Thymus (tissue), 11 donors: ENCODE measurements around the gene EFCAB8. TPM values are rescaled to one million over a fixed set of nuclear protein-coding genes. Genes with fewer than 3 reads are reported as not detected.
A peak's percentile ranks its signal among the peaks of the same experiment; 100 is the strongest.

ENCODE experiments used
- DNase-seq, 9 donors: peaks; one replicate each; pipeline ENCODE4 v3.0.0-alpha.2; 2013; ENCODE audit warnings: low spot score in 9 of 9, low read depth in 6 of 9, missing footprints in 1 of 9
- H3K27ac ChIP-seq, 2 donors: one replicate each; pipeline ENCODE4 v1.5.1; 2013; ENCODE audit warnings: control low read depth in 1 of 2, low read depth in 1 of 2, low read length in 1 of 2, mild to moderate bottlenecking in 1 of 2, moderate library complexity in 1 of 2
- H3K27me3 ChIP-seq, 2 donors: one replicate each; pipeline ENCODE4 v1.5.1; 2013; ENCODE audit warnings: low read length in 1 of 2; ENCODE audit not compliant: control insufficient read depth in 2 of 2, insufficient read depth in 1 of 2
- H3K36me3 ChIP-seq, 2 donors: one replicate each; pipeline ENCODE4 v1.5.1; 2013; ENCODE audit warnings: low read length in 1 of 2, mild to moderate bottlenecking in 1 of 2, moderate library complexity in 1 of 2; ENCODE audit not compliant: control insufficient read depth in 2 of 2, insufficient read depth in 2 of 2
- H3K4me1 ChIP-seq, 2 donors: one replicate each; pipeline ENCODE4 v1.5.1; 2013; ENCODE audit warnings: low read length in 2 of 2; ENCODE audit not compliant: control insufficient read depth in 2 of 2, insufficient read depth in 2 of 2
- H3K4me3 ChIP-seq, 2 donors: one replicate each; pipeline ENCODE4 v1.5.1; 2013; ENCODE audit warnings: low read length in 2 of 2, control low read depth in 1 of 2, mild to moderate bottlenecking in 1 of 2
- H3K9me3 ChIP-seq, 2 donors: one replicate each; pipeline ENCODE4 v1.5.1; 2013; ENCODE audit warnings: low read length in 1 of 2, mild to moderate bottlenecking in 1 of 2; ENCODE audit not compliant: control insufficient read depth in 2 of 2, insufficient read depth in 1 of 2
- WGBS: extraction: QIAGEN DNeasy Blood & Tissue Kit; methylation state at CpG from one replicate; pipeline ENCODE4 v1.1.7; 2013; 5-methylcytosine and 5-hydroxymethylcytosine counted together
- polyA plus RNA-seq: library from polyadenylated mRNA; stranded (reverse); fragments of 200-250 nt; gene quantifications from one replicate; pipeline ENCODE4 v1.2.3, GENCODE V29; 2013
- total RNA-seq: library from RNA; stranded (reverse); fragments of 120-200 nt; gene quantifications from one replicate; pipeline ENCODE4 v1.2.4, GENCODE V29; 2013
- donor health status: healthy.

Gene EFCAB8
- total and polyA plus RNA-seq, 2 donors = 0.33 to 0.46 TPM

- Histone ChIP-seq H3K9me3 (no peaks in the 10 kb centered on the region), H3K36me3 (no peaks in the 10 kb centered on the region), H3K27ac (peak overlapping the region; percentile 83 to 90), H3K4me1 (peaks cover 62 to 90% of the 10 kb centered on the region in 2 donors), H3K4me3 (no peak overlapping the region), H3K27me3 (no peaks in the 10 kb centered on the region)
- DNase-seq = peak in 4 of 9 donors; percentile 50 to 85 (median 55)
- 48% methylated on average over 16 of the region's 16 CpGs for WGBS
Measured at GRCh38 chr20:32966881-32967781, 108.4 kb downstream of the EFCAB8 start.

- WGBS = 81% methylated on average over 16 of the region's 16 CpGs
- Histone ChIP-seq H3K27ac (peak overlapping the region; percentile 47 to 83), H3K27me3 (no peaks in the 10 kb centered on the region), H3K36me3 (no peaks in the 10 kb centered on the region), H3K4me1 (peaks cover 69 to 90% of the 10 kb centered on the region in 2 donors), H3K4me3 (no peak overlapping the region), H3K9me3 (peaks cover 0 to 6% of the 10 kb centered on the region in 2 donors)
- peak in 1 of 9 donors; percentile 47 for DNase-seq
Measured at GRCh38 chr20:32967961-32968457, 109.3 kb downstream of the EFCAB8 start.

GRCh38 chr20:32968478-32969241 is 109.9 kb downstream of the EFCAB8 start:
- Histone ChIP-seq H3K4me3 (no peak overlapping the region), H3K4me1 (peaks cover 76 to 90% of the 10 kb centered on the region in 2 donors)
- WGBS = 90% methylated on average over 19 of the region's 19 CpGs

GRCh38 chr20:32969356-32970114 is 110.8 kb downstream of the EFCAB8 start:
- peak overlapping the region; percentile 97 to 99 for H3K27ac ChIP-seq
- no peaks in the 10 kb centered on the region for H3K36me3 ChIP-seq
- no peaks in the 10 kb centered on the region for H3K27me3 ChIP-seq
- DNase-seq = no peak
- peaks cover 82 to 97% of the 10 kb centered on the region in 2 donors for H3K4me1 ChIP-seq
- H3K9me3 ChIP-seq = peaks cover 0 to 6% of the 10 kb centered on the region in 2 donors
- H3K4me3 ChIP-seq = no peak overlapping the region
- 97% methylated on average over 13 of the region's 13 CpGs for WGBS

More at GRCh38 chr20:32968478-32969241, 109.9 kb downstream of the EFCAB8 start:
- no peaks in the 10 kb centered on the region for H3K36me3 ChIP-seq
- peak overlapping the region; percentile 66 to 97 for H3K27ac ChIP-seq
- H3K9me3 ChIP-seq = peaks cover 0 to 6% of the 10 kb centered on the region in 2 donors
- H3K27me3 ChIP-seq = no peaks in the 10 kb centered on the region
- DNase-seq = peak in 1 of 9 donors; percentile 46

- no peak overlapping the region for H3K4me3 ChIP-seq
- H3K4me1 ChIP-seq = peaks cover 78 to 98% of the 10 kb centered on the region in 2 donors
- H3K27ac ChIP-seq = peak overlapping the region; percentile 97 to 99
- no peak for DNase-seq
- peaks cover 0 to 6% of the 10 kb centered on the region in 2 donors for H3K9me3 ChIP-seq
- WGBS = 94% methylated on average over 15 of the region's 15 CpGs
- H3K27me3 ChIP-seq = no peaks in the 10 kb centered on the region
- no peaks in the 10 kb centered on the region for H3K36me3 ChIP-seq
Measured at GRCh38 chr20:32970115-32970972, 111.6 kb downstream of the EFCAB8 start.

- 52% methylated on average over 2 of the region's 2 CpGs for WGBS
Measured at GRCh38 chr20:32970973-32971300, 112.2 kb downstream of the EFCAB8 start.

GRCh38 chr20:32971703-32972161 is 113.0 kb downstream of the EFCAB8 start:
- peaks cover 67 to 91% of the 10 kb centered on the region in 2 donors for H3K4me1 ChIP-seq
- no peaks in the 10 kb centered on the region for H3K36me3 ChIP-seq
- peak in 7 of 9 donors; percentile 47 to 87 (median 64) for DNase-seq
- peak overlapping the region; percentile 97 to 99 for H3K27ac ChIP-seq
- peaks cover 1 to 18% of the 10 kb centered on the region in 2 donors for H3K9me3 ChIP-seq
- H3K4me3 ChIP-seq = peak overlapping the region; percentile 1 to 28
- WGBS = 29% methylated on average over 6 of the region's 6 CpGs
- H3K27me3 ChIP-seq = no peaks in the 10 kb centered on the region

More at GRCh38 chr20:32970973-32971300, 112.2 kb downstream of the EFCAB8 start:
- peaks cover 74 to 96% of the 10 kb centered on the region in 2 donors for H3K4me1 ChIP-seq
- peaks cover 0 to 10% of the 10 kb centered on the region in 2 donors for H3K9me3 ChIP-seq
- no peaks in the 10 kb centered on the region for H3K36me3 ChIP-seq
- no peaks in the 10 kb centered on the region for H3K27me3 ChIP-seq
- H3K27ac ChIP-seq = peak overlapping the region; percentile 97 to 99
- H3K4me3 ChIP-seq = no peak overlapping the region
- peak in 1 of 9 donors; percentile 35 for DNase-seq
